A549 (cell line): ENCODE measurements around the gene CFAP100. TPM values are rescaled to one million over a fixed set of nuclear protein-coding genes. Genes with fewer than 3 reads are reported as not detected.

Experiments
- ATAC-seq, 2 experiments: fragments of 200-7000 bp in 1 of 2; fragments of >200 bp in 1 of 2; cut with Nextera tagmentation in 1 of 2; cut with Tn5 transposase in 1 of 2; 3 replicates each; pipeline versions ENCODE4 v1.8.0 to v1.9.1; 2018 to 2020; ENCODE audit warnings: mild to moderate bottlenecking in 1 of 2, moderate library complexity in 1 of 2
- CTCF ChIA-PET: fragments of 300-600 bp; sonication (Branson Sonifier 250); formaldehyde crosslinking; extraction: SDS; loops from one replicate; lab custom pipeline; 2021; ENCODE audit warnings: antibody characterized with exemption, inconsistent platforms; lab: Yijun Ruan, JAX
- POLR2A ChIA-PET: fragments of 350-600 bp; formaldehyde crosslinking; extraction: SDS; loops from one replicate; lab custom pipeline; 2021; ENCODE audit warnings: antibody characterized with exemption, inconsistent platforms; lab: Yijun Ruan, JAX
- DNase-seq, 2 experiments: peaks; one replicate each; pipeline versions ENCODE4 v3.0.0 to v3.0.0-alpha.2; 2011 to 2016; ENCODE audit warnings: low read depth in 1 of 2, low spot score in 1 of 2
- FAIRE-seq: peaks from 2 replicates; lab custom pipeline; 2011; peaks lifted over from hg19 to GRCh38; lab: Jason Lieb, UNC
- H3K27ac ChIP-seq, 2 experiments: fragments of >200 bp; sonication (Bioruptor Twin); formaldehyde crosslinking; 3 replicates each; pipeline ENCODE4 v1.5.1; 2016 to 2017
- H3K4me1 ChIP-seq: fragments of >200 bp; sonication (Bioruptor Twin); formaldehyde crosslinking; 3 replicates; pipeline ENCODE4 v1.6.1; 2016
- H3K4me2 ChIP-seq: fragments of >200 bp; sonication (Bioruptor Twin); formaldehyde crosslinking; 3 replicates; pipeline ENCODE4 v1.6.1; 2016
- H3K4me3 ChIP-seq: fragments of >200 bp; sonication (Bioruptor Twin); formaldehyde crosslinking; 3 replicates; pipeline ENCODE4 v1.5.1; 2016
- H3K9me3 ChIP-seq: fragments of >200 bp; sonication (Bioruptor Twin); formaldehyde crosslinking; 3 replicates; pipeline ENCODE4 v1.6.1; 2016
- CBX2 ChIP-seq: fragments of 200-600 bp; sonication (generic); IDR thresholded peaks from 2 replicates; pipeline ENCODE4 v1.6.1; 2016; ENCODE audit warnings: low read depth, mild to moderate bottlenecking, borderline replicate concordance
- CBX8 ChIP-seq: fragments of 200-600 bp; sonication (generic); IDR thresholded peaks from 2 replicates; pipeline ENCODE4 v1.6.1; 2016
- EHMT2 ChIP-seq: fragments of 200-600 bp; sonication (generic); IDR thresholded peaks from 2 replicates; pipeline ENCODE4 v1.6.1; 2016; ENCODE audit warnings: antibody characterized with exemption, low read depth, mild to moderate bottlenecking, moderate library complexity
- EP300 ChIP-seq, 2 experiments: fragments of >200 bp; sonication (Bioruptor Twin); formaldehyde crosslinking; IDR thresholded peaks; 2 replicates in 1 of 2; 3 replicates in 1 of 2; pipeline ENCODE4 v1.6.1; 2016 to 2017
- FOSB ChIP-seq: fragments of 250-450 bp; sonication (Bioruptor Pico); IDR thresholded peaks from 2 replicates; pipeline ENCODE4 v1.5.0; 2020; ENCODE audit warnings: mild to moderate bottlenecking, moderate library complexity
- FOSL2 ChIP-seq, 2 experiments: fragments of 450-650 bp in 1 of 2; fragments of >200 bp in 1 of 2; sonication (Bioruptor Twin) in 1 of 2; formaldehyde crosslinking; IDR thresholded peaks; 2 replicates each; pipeline versions ENCODE4 v1.5.0 to v1.6.1; 2016 to 2020; ENCODE audit warnings: mild to moderate bottlenecking in 1 of 2, moderate library complexity in 1 of 2
- FOXS1 ChIP-seq: fragments of 250-450 bp; sonication (Bioruptor Pico); IDR thresholded peaks from 2 replicates; pipeline ENCODE4 v1.5.0; 2020; ENCODE audit warnings: mild to moderate bottlenecking, moderate library complexity
- GATA3 ChIP-seq: IDR thresholded peaks from 2 replicates; pipeline ENCODE4 v1.6.1; 2012; ENCODE audit warnings: borderline replicate concordance
- HEYL ChIP-seq: fragments of 250-450 bp; sonication (Bioruptor Pico); IDR thresholded peaks from 2 replicates; pipeline ENCODE4 v1.8.0; 2021; ENCODE audit warnings: mild to moderate bottlenecking, moderate library complexity
- HOXA7 ChIP-seq: fragments of 250-450 bp; sonication (Bioruptor Pico); IDR thresholded peaks from 2 replicates; pipeline ENCODE4 v1.5.0; 2020; ENCODE audit warnings: mild to moderate bottlenecking, moderate library complexity
- HOXB5 ChIP-seq: fragments of 250-450 bp; sonication (Bioruptor Pico); IDR thresholded peaks from 2 replicates; pipeline ENCODE4 v1.5.0; 2020; ENCODE audit warnings: mild to moderate bottlenecking, moderate library complexity
- JUN ChIP-seq, 2 experiments: fragments of >200 bp; sonication (Bioruptor Twin); formaldehyde crosslinking; IDR thresholded peaks; 2 replicates in 1 of 2; 3 replicates in 1 of 2; pipeline ENCODE4 v1.6.1; 2016 to 2017
- NR3C1 ChIP-seq: fragments of >200 bp; sonication (Bioruptor Twin); formaldehyde crosslinking; IDR thresholded peaks from 3 replicates; pipeline ENCODE4 v1.6.1; 2017
- POLR2A ChIP-seq: IDR thresholded peaks from 2 replicates; pipeline ENCODE4 v1.6.1; 2012; ENCODE audit warnings: mild to moderate bottlenecking, low read length
- POLR2AphosphoS2 ChIP-seq: conservative IDR thresholded peaks from 2 replicates; pipeline ENCODE4 v1.6.1; 2012; ENCODE audit warnings: low read length, improper control_type of control experiment, inconsistent platforms
- RAD21 ChIP-seq, 2 experiments: fragments of >200 bp in 1 of 2; sonication (Bioruptor Twin) in 1 of 2; formaldehyde crosslinking in 1 of 2; IDR thresholded peaks in 1 of 2; conservative IDR thresholded peaks in 1 of 2; 2 replicates in 1 of 2; 3 replicates in 1 of 2; pipeline ENCODE4 v1.6.1; 2012 to 2018; ENCODE audit warnings: inconsistent platforms in 1 of 2
- RFX5 ChIP-seq: fragments of 450-650 bp; IDR thresholded peaks from 2 replicates; pipeline ENCODE4 v1.7.1; 2014; ENCODE audit warnings: antibody characterized with exemption, mild to moderate bottlenecking, moderate library complexity
- RNF2 ChIP-seq: fragments of 200-600 bp; sonication (generic); IDR thresholded peaks from 2 replicates; pipeline ENCODE4 v1.6.1; 2016; ENCODE audit warnings: low read depth, mild to moderate bottlenecking, antibody characterized with exemption, moderate library complexity, borderline replicate concordance
- WGBS: methylation state at CpG from one replicate; pipeline ENCODE4 v1.1.6; 2017; ENCODE audit errors: missing lambda C conversion rate; 5-methylcytosine and 5-hydroxymethylcytosine counted together
- polyA plus RNA-seq, 4 experiments: library from polyadenylated mRNA; depleted of rRNA in 3 of 4; stranded (reverse); fragments of >200 nt; fragmentation: RNase III in 1 of 4; extraction: RNeasy Plus Mini Kit Qiagen cat#74134 plus additional on column Dnase treatment in 1 of 4; gene quantifications; 2 replicates in 3 of 4; 3 replicates in 1 of 4; pipeline ENCODE4 v1.2.3, GENCODE V29; 2011 to 2017
- TF ChIP-seq, protein P1 (sequence below): IDR thresholded peaks from 2 replicates; pipeline ENCODE4 v1.6.1; 2012; ENCODE audit warnings: low read depth, borderline replicate concordance
- TF ChIP-seq, protein P2 (sequence below): fragments of 200-600 bp; sonication (generic); IDR thresholded peaks from 2 replicates; pipeline ENCODE4 v1.6.1; 2016; ENCODE audit warnings: antibody characterized with exemption, mild to moderate bottlenecking, moderate library complexity
- TF ChIP-seq, protein P3 (sequence below): fragments of >200 bp; sonication (Bioruptor Twin); formaldehyde crosslinking; IDR thresholded peaks from 2 replicates; pipeline ENCODE4 v1.6.1; 2016

CFAP100 gene
- polyA plus RNA-seq, 2 of the 4 experiments (the other 2 are of a cell fraction): not detected

DNA sequence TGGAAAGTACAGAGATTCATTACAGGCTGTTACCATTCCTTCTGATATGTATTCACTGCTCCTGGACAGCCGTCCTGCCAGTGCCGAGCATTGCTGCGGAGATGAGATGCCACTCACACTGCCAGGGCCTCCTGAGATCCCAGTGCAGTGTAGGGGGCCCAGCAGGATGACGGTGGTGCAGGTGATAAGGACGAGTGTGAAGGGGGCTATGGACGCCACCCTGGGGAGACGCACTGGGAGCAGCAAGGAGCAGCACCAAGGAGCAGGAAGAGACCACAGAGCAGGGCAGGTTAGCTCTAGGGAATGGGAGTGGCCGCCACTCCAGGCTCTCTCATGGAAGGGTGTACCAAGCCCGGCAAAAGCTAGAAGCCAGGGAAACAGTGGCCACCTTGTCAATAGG, 33.5 kb upstream of the CFAP100 start:
- no peak for FAIRE-seq
- POLR2A ChIA-PET: no interaction called here
- CTCF ChIA-PET: no interaction called here
- DNase-seq: no peak
- Histone ChIP-seq H3K4me3 (no peak overlapping the region), H3K4me2 (no peak overlapping the region), H3K9me3 (no peaks in the 10 kb centered on the region), H3K4me1 (no peaks in the 10 kb centered on the region), H3K27ac (no peak overlapping the region)
- 37% methylated on average over 9 of the region's 9 CpGs for WGBS
- TF ChIP-seq RFX5 (no peak), GATA3 (no peak), RAD21 (conservative IDR thresholded peaks at IDR 0.05 in 1 of 2, IDR thresholded peaks at IDR 0.05 in 1 of 2) (no peak), FOSL2 (IDR thresholded peaks at IDR 0.05) (no peak), FOSL2 (CRISPR knock-in tag; IDR thresholded peaks at IDR 0.05) (no peak), EP300 (IDR thresholded peaks at IDR 0.05) (no peak), JUN (IDR thresholded peaks at IDR 0.05) (no peak), RNF2 (no peak), HOXA7 (CRISPR knock-in tag) (no peak), NR3C1 (no peak), CBX8 (no peak), POLR2AphosphoS2 (no peak), POLR2A (no peak), CBX2 (no peak), FOSB (CRISPR knock-in tag) (no peak)
- TF ChIP-seq, protein P1, sequence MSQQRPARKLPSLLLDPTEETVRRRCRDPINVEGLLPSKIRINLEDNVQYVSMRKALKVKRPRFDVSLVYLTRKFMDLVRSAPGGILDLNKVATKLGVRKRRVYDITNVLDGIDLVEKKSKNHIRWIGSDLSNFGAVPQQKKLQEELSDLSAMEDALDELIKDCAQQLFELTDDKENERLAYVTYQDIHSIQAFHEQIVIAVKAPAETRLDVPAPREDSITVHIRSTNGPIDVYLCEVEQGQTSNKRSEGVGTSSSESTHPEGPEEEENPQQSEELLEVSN: no peak
- TF ChIP-seq, protein P2, sequence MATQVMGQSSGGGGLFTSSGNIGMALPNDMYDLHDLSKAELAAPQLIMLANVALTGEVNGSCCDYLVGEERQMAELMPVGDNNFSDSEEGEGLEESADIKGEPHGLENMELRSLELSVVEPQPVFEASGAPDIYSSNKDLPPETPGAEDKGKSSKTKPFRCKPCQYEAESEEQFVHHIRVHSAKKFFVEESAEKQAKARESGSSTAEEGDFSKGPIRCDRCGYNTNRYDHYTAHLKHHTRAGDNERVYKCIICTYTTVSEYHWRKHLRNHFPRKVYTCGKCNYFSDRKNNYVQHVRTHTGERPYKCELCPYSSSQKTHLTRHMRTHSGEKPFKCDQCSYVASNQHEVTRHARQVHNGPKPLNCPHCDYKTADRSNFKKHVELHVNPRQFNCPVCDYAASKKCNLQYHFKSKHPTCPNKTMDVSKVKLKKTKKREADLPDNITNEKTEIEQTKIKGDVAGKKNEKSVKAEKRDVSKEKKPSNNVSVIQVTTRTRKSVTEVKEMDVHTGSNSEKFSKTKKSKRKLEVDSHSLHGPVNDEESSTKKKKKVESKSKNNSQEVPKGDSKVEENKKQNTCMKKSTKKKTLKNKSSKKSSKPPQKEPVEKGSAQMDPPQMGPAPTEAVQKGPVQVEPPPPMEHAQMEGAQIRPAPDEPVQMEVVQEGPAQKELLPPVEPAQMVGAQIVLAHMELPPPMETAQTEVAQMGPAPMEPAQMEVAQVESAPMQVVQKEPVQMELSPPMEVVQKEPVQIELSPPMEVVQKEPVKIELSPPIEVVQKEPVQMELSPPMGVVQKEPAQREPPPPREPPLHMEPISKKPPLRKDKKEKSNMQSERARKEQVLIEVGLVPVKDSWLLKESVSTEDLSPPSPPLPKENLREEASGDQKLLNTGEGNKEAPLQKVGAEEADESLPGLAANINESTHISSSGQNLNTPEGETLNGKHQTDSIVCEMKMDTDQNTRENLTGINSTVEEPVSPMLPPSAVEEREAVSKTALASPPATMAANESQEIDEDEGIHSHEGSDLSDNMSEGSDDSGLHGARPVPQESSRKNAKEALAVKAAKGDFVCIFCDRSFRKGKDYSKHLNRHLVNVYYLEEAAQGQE: no peak
- TF ChIP-seq, protein P3, sequence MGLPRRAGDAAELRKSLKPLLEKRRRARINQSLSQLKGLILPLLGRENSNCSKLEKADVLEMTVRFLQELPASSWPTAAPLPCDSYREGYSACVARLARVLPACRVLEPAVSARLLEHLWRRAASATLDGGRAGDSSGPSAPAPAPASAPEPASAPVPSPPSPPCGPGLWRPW: no peak
- ATAC-seq: no peak

DNA sequence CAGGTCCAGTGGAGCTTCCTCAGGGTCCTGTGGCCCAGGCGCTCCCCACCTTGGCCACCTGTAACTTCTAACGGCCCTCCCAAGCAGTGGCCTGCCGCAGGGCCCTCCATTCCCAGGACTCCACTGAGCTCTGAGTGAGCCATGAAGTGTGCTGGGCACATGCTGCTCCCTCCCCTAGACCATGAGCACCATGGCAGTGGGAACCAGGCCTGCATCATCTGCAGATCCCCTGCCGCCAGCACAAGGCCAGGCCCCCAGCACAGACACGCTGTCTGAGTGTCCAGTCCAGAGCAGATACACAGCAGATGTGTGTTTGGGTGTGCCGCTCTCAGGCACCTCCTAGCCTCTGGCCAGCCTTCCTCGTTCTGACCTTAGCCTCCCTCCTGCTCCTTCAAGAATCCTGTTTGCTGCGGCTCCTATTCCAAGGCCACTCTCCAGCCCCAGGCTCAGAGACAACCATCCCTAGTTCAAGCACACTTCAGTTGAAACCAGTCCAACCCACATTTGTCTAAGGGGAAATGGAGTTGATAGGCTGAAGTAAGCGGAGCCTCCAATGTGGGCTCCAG, 30.5 kb upstream of the CFAP100 start:
- Histone ChIP-seq H3K4me1 (no peaks in the 10 kb centered on the region), H3K4me3 (no peak overlapping the region), H3K27ac (no peak overlapping the region), H3K9me3 (no peaks in the 10 kb centered on the region)
- DNase-seq: no peak
- ATAC-seq: no peak
- 89% methylated on average over 5 of the region's 9 CpGs for WGBS
- POLR2A ChIA-PET: no interaction called here
- CTCF ChIA-PET: interaction anchor here (0.8 to 1.5 kb wide), 3 partner anchors 14 to 230 kb away, joined by 3 to 6 read pairs (median 4); no protein-coding TSS in a partner anchor
- no peak for FAIRE-seq
- TF ChIP-seq HEYL (CRISPR knock-in tag) (no peak), FOSB (CRISPR knock-in tag) (no peak), EHMT2 (no peak), HOXB5 (CRISPR knock-in tag) (no peak), NR3C1 (no peak), FOXS1 (CRISPR knock-in tag) (no peak), JUN (IDR thresholded peaks at IDR 0.05) (no peak)
- TF ChIP-seq, all 56 proteins: peak for 0
- H3K4me2 ChIP-seq: no peak overlapping the region
